Left kidney (tissue), 8 donors: ENCODE data around the gene CASP6. TPM values are rescaled to one million over a fixed set of nuclear protein-coding genes. Genes with fewer than 3 reads are reported as not detected.

ENCODE experiments used
- DNase-seq: peaks from one replicate; pipeline ENCODE4 v3.0.0-alpha.2; 2013
- long read RNA-seq, 8 donors: transcript quantifications; one replicate each; lab custom pipeline, GENCODE V29; 2026
- polyA plus RNA-seq: library from polyadenylated mRNA; unstranded; fragments of 120-200 nt; gene quantifications from one replicate; pipeline ENCODE4 v1.2.1, GENCODE V29; 2013; ENCODE audit not compliant: insufficient read length

CASP6 gene
- 40.9 TPM for polyA plus RNA-seq
- long read RNA-seq, donor 1, transcript CASP6-201 (7 exons, 1,548 nt), result major isoform, 7 of 8 reads
- long read RNA-seq, donor 1, partial matches to known transcripts, result 0 of 8 reads
- long read RNA-seq, donor 1, other reads (novel, unspliced or antisense), result 0 of 8 reads
- long read RNA-seq, donor 2, transcript CASP6-201 (7 exons, 1,548 nt), result major isoform, 19 of 22 reads
- long read RNA-seq, donor 2, partial matches to known transcripts, result 0 of 22 reads
- long read RNA-seq, donor 2, other reads (novel, unspliced or antisense), result 0 of 22 reads
- long read RNA-seq, donor 3, partial matches to known transcripts, result 0 of 4 reads
- long read RNA-seq, donor 3, other reads (novel, unspliced or antisense), result 0 of 4 reads
- long read RNA-seq, donor 4, result 0 reads
- long read RNA-seq, donor 5, transcript CASP6-201 (7 exons, 1,548 nt), result major isoform, 29 of 29 reads
- long read RNA-seq, donor 5, partial matches to known transcripts, result 0 of 29 reads
- long read RNA-seq, donor 5, other reads (novel, unspliced or antisense), result 0 of 29 reads
- long read RNA-seq, donor 6, transcript CASP6-201 (7 exons, 1,548 nt), result major isoform, 11 of 11 reads
- long read RNA-seq, donor 6, partial matches to known transcripts, result 0 of 11 reads
- long read RNA-seq, donor 6, other reads (novel, unspliced or antisense), result 0 of 11 reads
- long read RNA-seq, donor 7, transcript CASP6-201 (7 exons, 1,548 nt), result major isoform, 16 of 19 reads
- long read RNA-seq, donor 7, partial matches to known transcripts, result 0 of 19 reads
- long read RNA-seq, donor 7, other reads (novel, unspliced or antisense), result 0 of 19 reads
- long read RNA-seq, donor 8, partial matches to known transcripts, result 0 of 4 reads
- long read RNA-seq, donor 8, other reads (novel, unspliced or antisense), result 0 of 4 reads

GRCh38 chr4:109702950-109703663, at the start of gene CASP6:
CASP6 (minus strand) TSS chr4:109703445; CDS start chr4:109703395, 50 bp downstream.
- peak; percentile 79 for DNase-seq

DNA sequence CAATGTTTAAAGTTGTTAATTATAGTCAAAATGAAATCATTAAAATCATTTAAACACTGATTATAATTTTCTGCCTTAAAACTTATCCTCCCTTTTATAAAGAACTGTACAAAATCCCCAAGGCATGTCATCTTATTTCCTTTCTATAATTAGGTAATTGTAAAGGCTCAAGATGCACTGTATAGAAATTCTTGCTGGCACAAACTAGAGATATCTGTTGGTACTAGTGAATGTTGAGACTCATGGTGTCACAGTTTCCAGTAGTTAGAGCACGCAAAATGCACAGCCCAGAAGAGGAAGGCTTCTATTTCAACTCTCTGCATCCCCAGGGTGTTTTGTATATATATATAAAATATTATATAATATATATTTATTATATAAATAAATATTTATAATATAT, 49.3 kb upstream of the CASP6 start:
- no peak for DNase-seq

DNA sequence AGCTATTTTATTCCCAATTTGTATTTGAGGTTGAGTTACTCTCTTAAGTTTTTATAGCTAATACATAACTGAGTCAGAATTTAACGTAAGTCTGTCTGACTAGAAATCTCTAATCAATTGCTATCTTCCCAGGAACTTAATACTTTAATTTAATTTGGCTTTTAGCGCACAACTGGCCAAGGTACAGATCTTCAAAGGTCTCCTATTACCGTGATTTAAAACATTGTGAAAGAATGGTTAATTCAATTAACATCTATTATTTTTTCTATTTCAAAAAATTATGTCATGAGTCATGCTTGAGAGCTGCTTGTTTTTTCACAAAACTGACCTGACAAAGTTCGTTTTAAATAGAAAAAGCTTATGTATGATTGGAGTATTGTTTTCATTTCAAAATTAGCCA, 48.6 kb upstream of the CASP6 start:
- DNase-seq, result no peak

DNA sequence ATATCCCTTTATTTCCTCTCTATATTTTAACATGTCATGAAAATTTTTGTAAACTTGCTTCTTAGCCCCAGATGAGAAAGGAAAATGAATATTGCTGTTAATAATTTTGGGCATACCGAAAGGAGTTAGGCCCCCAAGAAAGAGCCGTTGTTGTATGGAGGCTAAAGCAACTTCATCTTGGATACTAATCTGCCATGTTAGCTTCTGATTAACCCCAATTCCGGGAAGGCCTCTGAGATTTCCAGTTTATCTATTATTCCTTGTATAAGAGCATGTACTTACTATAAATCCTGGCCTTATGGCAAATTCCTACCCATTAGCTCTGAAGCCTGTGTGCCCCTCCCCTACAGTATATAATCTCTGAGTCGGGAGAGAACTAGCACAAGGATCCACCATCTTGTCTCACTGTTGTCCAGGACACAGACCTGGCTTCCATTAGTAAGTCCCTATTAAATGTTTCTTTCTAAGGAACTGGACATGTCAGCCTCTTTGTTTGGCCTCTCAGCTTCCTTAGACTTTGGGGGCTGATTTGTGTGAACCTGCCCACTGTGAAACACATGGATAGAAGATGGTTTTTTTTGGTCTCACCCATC, 47.5 kb upstream of the CASP6 start:
- no peak for DNase-seq

DNA sequence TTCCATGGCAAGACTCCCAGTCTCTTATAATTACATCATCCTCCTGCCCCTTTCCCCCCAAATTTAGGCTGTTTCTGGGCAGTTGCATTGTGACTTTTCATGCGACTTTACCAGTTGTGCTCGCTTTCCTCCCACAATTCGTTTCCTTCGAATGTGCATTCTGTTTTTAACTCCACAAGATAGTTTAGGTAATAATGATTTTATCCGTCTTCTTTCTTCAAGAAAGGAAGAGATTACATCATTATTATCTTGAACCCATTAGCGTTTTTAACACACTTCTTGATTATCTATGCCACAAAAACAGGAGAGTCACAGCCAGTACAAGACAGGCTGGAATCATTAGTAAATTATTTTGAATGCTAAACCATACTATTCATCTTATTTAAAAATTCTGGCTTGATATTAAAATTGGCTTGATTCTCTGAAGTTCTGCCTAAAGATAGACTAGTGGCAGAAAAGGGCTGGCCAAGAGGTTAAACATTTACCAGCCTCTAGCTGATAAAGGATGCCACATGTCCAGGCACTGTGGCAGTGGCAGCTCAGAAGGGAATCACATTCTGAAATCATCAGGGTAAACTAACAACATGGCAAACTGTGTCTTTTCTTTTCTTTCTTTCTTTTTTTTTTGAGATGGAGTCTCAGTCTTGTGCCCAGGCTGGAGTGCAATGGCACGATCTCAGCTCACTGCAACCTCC, 46.3 kb upstream of the CASP6 start:
- DNase-seq, result no peak

GRCh38 chr4:109748114-109748513, 44.9 kb upstream of the CASP6 start:
- DNase-seq, result no peak

- no peak for DNase-seq
These were observed 43.5 kb upstream of the CASP6 start for GRCh38 chr4:109746728-109747127.

DNA sequence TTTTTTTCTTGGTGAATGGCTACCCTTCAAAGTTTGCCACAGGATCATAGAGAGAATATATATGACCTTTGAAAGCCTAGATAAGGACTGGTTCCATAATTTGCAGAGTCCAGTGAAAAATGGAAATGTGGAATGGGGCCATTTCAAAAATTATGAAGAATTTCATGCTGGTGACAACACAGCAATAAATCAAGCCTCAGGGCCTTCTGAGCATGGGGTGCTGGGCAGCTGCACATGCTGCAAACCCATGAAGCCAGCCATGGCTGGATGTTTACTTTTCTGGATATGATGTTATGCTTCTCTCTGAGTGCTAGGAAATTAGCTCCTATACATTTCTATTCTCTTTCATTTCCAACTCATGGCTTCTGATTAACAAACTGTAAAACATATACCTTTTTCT, 42.6 kb upstream of the CASP6 start:
- no peak for DNase-seq

DNA sequence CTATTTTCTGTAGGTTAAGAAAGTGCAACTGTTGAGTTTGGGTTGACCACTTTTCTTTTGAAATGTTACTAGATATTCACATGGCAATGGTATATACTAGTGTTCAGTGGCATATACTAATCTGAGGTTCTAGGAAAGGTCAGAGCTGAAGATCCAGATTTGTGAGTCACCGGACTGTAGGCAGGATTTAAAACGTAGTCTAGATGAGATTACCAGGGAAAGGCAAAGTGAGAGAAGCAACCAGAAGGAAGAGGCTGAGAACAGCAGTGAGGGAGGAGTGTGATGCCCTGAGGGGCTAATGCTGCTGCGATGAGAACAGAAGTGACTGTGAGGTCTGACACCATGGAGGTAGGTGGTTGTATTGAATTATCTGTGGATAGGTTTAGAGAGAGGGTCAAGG, 36.3 kb upstream of the CASP6 start:
- no peak for DNase-seq

DNA sequence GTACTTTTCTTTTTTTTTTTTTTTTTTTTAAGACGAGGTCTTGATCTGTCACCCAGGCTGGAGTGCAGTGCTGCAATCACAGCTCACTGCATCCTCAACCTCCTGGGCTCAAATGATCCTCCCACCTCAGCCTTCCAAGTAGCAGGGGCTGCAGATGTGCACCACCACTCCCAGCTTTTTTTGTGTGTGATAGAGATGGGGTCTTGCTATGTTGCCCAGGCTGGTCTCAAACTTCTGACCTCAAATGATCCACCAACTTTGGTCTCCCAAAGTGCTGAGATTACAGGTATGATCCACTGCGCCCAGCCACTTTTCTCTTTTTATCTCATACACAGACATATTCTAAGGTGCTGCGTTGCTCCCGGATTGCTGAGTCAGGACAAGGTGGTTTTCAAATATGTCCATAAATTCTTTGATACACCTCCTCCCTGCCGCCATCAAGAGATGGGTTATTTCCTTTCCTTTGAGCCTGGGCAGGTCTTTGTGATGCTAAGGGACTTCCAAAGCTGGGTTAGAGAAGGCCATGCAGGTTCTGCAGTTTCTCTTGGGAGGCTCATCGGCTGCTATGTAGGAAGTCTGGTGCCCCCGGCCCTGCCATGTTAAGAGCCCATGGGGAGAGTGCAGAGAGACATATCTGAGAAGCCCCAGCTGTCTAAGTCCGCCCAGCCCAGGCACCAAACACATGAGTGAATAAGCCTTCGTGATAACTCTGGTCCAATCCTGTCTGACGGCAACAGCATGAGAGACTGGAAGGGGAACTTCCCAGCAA, 35.0 kb upstream of the CASP6 start:
- no peak for DNase-seq

DNA sequence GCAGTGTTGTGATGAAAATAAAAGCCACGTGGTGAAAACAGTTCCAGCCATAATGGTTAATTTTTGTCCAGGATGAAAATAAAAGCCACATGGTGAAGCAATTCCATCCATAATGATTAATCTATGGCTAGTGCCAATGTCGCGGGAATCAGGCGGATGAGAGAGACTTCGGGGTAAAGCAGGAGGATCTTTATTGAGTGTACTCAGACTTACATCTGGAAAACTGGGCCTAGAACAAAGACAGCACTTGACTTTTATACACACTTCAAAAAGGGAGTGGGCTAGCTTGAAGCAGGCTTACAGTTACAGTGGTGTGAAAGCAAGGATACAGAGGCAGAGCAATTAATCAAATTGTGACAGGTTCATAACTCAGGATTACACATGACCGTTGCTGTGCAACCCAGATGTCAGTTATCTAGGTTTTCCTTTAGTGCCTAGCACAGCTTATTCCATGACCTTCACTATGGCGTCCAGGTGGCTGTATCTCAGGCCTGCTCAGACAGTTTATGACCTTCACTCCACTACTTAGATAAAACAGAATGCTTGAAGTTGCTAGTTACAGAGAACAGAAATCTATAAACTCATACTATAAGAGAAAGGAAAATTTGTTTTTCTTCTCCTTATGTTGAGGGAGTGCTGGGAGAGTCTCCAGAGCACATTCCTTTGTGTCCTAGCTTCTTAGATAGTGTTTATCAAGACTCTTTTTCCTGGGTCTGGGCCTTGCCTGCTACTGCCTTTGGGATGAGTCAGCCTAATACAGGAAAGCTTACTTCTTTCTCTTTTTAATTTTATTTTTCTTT, 32.5 kb upstream of the CASP6 start:
- DNase-seq, result no peak

- DNase-seq, result no peak
These were observed 30.5 kb upstream of the CASP6 start for GRCh38 chr4:109733728-109734127.

DNA sequence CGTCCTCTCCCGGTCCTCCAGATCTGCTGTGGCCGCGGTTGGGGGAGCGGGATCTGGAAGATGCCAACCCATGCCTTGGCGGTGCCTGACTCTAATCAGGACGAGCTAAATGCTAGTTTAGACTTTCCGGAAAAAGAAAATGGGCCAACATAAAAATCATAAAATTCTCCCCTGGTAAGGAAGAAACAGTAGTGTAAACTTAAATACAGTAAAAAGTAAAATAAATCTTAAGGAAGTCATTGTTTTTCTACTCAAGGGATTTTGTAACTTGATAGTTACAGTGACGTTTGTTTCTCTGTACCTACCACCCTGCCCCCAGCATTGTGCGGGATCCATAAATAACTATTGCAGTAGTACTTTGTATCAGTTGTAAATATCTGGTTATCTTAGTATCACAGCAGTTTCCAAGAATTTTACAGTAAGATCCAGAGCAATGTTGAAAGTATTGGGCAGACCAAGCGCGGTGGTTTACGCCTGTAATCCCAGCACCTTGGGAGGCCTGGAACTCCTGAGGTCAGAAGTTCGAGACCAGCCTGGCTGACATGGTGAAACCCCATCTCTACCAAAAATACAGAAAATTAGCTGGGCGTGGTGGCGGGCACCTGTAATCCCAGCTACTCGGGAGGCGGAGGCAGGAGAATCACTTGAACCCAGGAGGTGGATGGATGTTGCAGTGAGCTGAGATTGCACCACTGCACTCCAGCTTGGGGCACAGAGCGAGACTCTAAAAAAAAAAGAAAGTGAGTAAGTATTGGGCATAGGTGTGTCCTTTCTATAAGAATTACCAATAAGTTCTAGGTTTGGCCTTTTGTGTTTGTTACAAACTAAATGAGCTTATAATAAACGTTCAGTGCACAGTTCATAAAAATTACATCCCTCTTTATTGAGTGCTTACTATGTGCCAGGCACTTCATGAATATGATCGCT, 27.6 kb upstream of the CASP6 start:
- no peak for DNase-seq

- DNase-seq, result peak; percentile 74
These were observed 26.7 kb upstream of the CASP6 start, which contains the start of gene PLA2G12A for GRCh38 chr4:109729718-109730618. PLA2G12A (minus strand) TSS chr4:109730070; CDS start chr4:109729809, 261 bp downstream.

- peak; percentile 25 for DNase-seq
These were observed 26.0 kb upstream of the CASP6 start for GRCh38 chr4:109729117-109729717.

DNA sequence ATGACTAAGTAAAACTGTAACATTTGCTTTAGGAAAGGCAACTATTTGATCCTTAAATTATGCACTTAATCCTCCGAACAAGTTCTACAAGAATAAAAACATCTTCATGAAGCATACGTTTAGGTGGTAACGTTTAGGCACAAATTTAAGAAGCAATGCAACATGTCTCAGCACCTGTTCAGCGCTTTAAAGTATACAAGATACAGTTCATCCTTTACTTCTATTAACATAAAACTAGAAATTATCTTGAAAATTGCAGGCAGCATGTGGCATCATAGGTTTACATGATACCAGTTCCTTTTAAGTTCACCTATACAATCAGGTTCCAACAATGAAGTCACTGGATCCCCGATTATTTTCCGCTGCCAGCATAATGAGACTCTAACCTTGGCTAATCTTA, 25.1 kb upstream of the CASP6 start:
- DNase-seq, result no peak

DNA sequence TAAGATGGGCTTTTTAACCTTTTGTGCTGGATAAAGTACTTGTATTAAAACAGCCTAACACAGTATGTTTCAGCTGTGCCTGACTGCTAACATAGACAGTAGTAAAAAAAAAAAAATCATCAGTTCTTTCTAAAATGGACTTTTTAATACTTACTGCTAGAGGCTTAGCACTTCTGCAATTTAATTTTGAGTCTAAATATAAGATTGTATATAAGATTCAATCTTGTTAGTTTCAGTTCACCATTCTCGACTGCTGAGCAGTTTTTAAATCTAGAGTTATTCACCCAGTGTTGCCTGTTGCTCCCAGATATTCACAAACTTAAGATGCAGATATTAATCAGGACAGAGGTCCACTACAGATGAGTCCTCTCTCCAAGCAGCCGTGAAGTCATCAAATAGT, 19.9 kb upstream of the CASP6 start:
- no peak for DNase-seq
